ENCODE results near the gene DGKQ.

GRCh38 chr4:958696-959337 lies 14.6 kb downstream of the DGKQ start:
- TF ChIP-seq CTCF (IDR thresholded peaks at IDR 0.05; ENCODE audit: extremely low read depth in 1 of 2, insufficient read depth in 1 of 2, low read depth in 1 of 2, low read length in 2 of 2) (no peak), FOS (IDR thresholded peaks at IDR 0.05; ENCODE audit: borderline replicate concordance, insufficient read depth, low read length) (no peak), EZH2 (IDR thresholded peaks at IDR 0.05; ENCODE audit: borderline replicate concordance, low read depth, low read length, severe bottlenecking) (no peak), MYC (IDR thresholded peaks at IDR 0.05; ENCODE audit: low read depth, low read length) (no peak), MAX (IDR thresholded peaks at IDR 0.05; ENCODE audit: insufficient read depth, insufficient read length) (no peak), POLR2A (IDR thresholded peaks at IDR 0.05; ENCODE audit: low read depth, low read length) (no peak), POLR2AphosphoS5 (IDR thresholded peaks at IDR 0.05; ENCODE audit: insufficient read depth, low read depth, low read length) (no peak), JUN (IDR thresholded peaks at IDR 0.05; ENCODE audit: borderline replicate concordance, insufficient read depth, insufficient read length, low read depth) (no peak)

All from endothelial cell of umbilical vein (primary cell).